K562 (cell line): ENCODE results near the gene PPP1R14C. TPM values are rescaled to one million over a fixed set of nuclear protein-coding genes. Genes with fewer than 3 reads are reported as not detected.
A peak's percentile ranks its signal among the peaks of the same experiment; 100 is the strongest.

Source experiments
- DDX20 ChIP-seq: fragments of 450-650 bp; IDR thresholded peaks from 2 replicates; pipeline ENCODE4 v1.6.1; 2016; ENCODE audit warnings: missing genetic modification characterization, low read depth, mild to moderate bottlenecking, missing compliant biosample characterization, moderate library complexity
- GATAD2A ChIP-seq: fragments of 450-650 bp; IDR thresholded peaks from 2 replicates; pipeline ENCODE4 v1.6.1; 2017
- HNRNPK ChIP-seq: fragments of 200-400 bp; formaldehyde crosslinking; IDR thresholded peaks from one replicate; pipeline ENCODE4 v1.6.1; 2018; ENCODE audit warnings: mild to moderate bottlenecking, low read depth, low read length; ENCODE audit not compliant: poor library complexity, severe bottlenecking
- KLF6 ChIP-seq: fragments of 250-450 bp; sonication (Bioruptor Pico); IDR thresholded peaks from 2 replicates; pipeline ENCODE4 v1.4.0; 2020; ENCODE audit warnings: mild to moderate bottlenecking, moderate library complexity, borderline replicate concordance
- LARP7 ChIP-seq: fragments of 450-650 bp; IDR thresholded peaks from 2 replicates; pipeline ENCODE4 v1.6.1; 2016
- NONO ChIP-seq, 2 experiments: fragments of 200-400 bp in 1 of 2; fragments of 450-650 bp in 1 of 2; formaldehyde crosslinking in 1 of 2; IDR thresholded peaks; 2 replicates each; pipeline ENCODE4 v1.6.1; 2017; ENCODE audit warnings: low read depth in 2 of 2, mild to moderate bottlenecking in 2 of 2, moderate library complexity in 2 of 2, low read length in 1 of 2
- PTRF ChIP-seq: fragments of 450-650 bp; IDR thresholded peaks from 2 replicates; pipeline ENCODE4 v1.6.1; 2016; ENCODE audit warnings: mild to moderate bottlenecking, missing genetic modification characterization, missing compliant biosample characterization
- RAD21 ChIP-seq, 2 experiments: fragments of 250-450 bp in 1 of 2; fragments of 450-650 bp in 1 of 2; sonication (Bioruptor Pico) in 1 of 2; formaldehyde crosslinking in 1 of 2; IDR thresholded peaks in 1 of 2; conservative IDR thresholded peaks in 1 of 2; 2 replicates each; pipeline versions ENCODE4 v1.4.0 to v1.8.0; 2020 to 2022; ENCODE audit warnings: mild to moderate bottlenecking in 2 of 2, moderate library complexity in 1 of 2
- RFX1 ChIP-seq: fragments of 450-650 bp; IDR thresholded peaks from 2 replicates; pipeline ENCODE4 v1.6.1; 2016; ENCODE audit warnings: mild to moderate bottlenecking, moderate library complexity
- SMARCC2 ChIP-seq: fragments of 450-650 bp; IDR thresholded peaks from 2 replicates; pipeline ENCODE4 v1.6.1; 2017; ENCODE audit warnings: antibody characterized with exemption, moderate library complexity, mild to moderate bottlenecking, low read depth
- STAT5B ChIP-seq: fragments of 250-450 bp; sonication (Bioruptor Pico); IDR thresholded peaks from 2 replicates; pipeline ENCODE4 v1.8.0; 2021; ENCODE audit warnings: mild to moderate bottlenecking, inconsistent platforms
- TCF7L2 ChIP-seq: fragments of 150-350 bp; IDR thresholded peaks from 2 replicates; pipeline ENCODE4 v1.6.1; 2016; ENCODE audit warnings: low read depth, mild to moderate bottlenecking, low read length, moderate library complexity
- ZBTB1 ChIP-seq: sonication (generic); formaldehyde crosslinking; IDR thresholded peaks from 2 replicates; pipeline ENCODE4 v1.8.1; 2023; ENCODE audit warnings: missing genetic modification reagents, low read depth, mild to moderate bottlenecking, borderline replicate concordance
- ZFPM2 ChIP-seq: fragments of 250-450 bp; sonication (Bioruptor Pico); IDR thresholded peaks from 2 replicates; pipeline ENCODE4 v1.5.1; 2022; ENCODE audit warnings: mild to moderate bottlenecking
- ZNF174 ChIP-seq: fragments of 250-450 bp; sonication (Bioruptor Pico); IDR thresholded peaks from 2 replicates; pipeline ENCODE4 v1.4.0; 2020; ENCODE audit warnings: mild to moderate bottlenecking
- ZNF316 ChIP-seq: fragments of 450-650 bp; IDR thresholded peaks from 2 replicates; pipeline ENCODE4 v1.6.1; 2016
- ZNF561 ChIP-seq: fragments of 450-650 bp; formaldehyde crosslinking; conservative IDR thresholded peaks from 2 replicates; pipeline ENCODE4 v1.4.0; 2020; ENCODE audit warnings: mild to moderate bottlenecking, moderate library complexity
- ZNF766 ChIP-seq: fragments of 200-800 bp; sonication (Bioruptor generic); conservative IDR thresholded peaks from 2 replicates; pipeline ENCODE4 v1.6.1; 2016; ENCODE audit warnings: missing genetic modification characterization, missing compliant biosample characterization
- polyA plus RNA-seq, 8 experiments: library from polyadenylated mRNA; depleted of rRNA in 4 of 8; stranded (reverse) in 5 of 8; unstranded in 3 of 8; fragments of >200 nt; fragmentation: Nextera tagmentation in 2 of 8; fragmentation: Illumina TruSeq in 1 of 8; extraction: Ambion mirVana in 2 of 8; extraction: Trizol in 1 of 8; gene quantifications; 2 replicates each; pipeline versions ENCODE4 v1.2.1 to v1.2.3, GENCODE V29; 2011 to 2014; ENCODE audit warnings: inconsistent platforms in 1 of 8, missing spikeins in 1 of 8
- total RNA-seq, 7 experiments: library from RNA; depleted of rRNA in 6 of 7; stranded (reverse); fragments of >200 nt in 6 of 7; fragmentation: Illumina TruSeq in 2 of 7; extraction: Trizol in 2 of 7; gene quantifications; 2 replicates each; pipeline versions ENCODE4 v1.2.1 to v1.2.3, GENCODE V29; 2011 to 2021; ENCODE audit warnings: low replicate concordance in 1 of 7
- TF ChIP-seq, protein P1 (sequence below): IDR thresholded peaks from 3 replicates; pipeline ENCODE4 v1.6.1; 2011; ENCODE audit warnings: borderline replicate concordance, mild to moderate bottlenecking; ENCODE audit not compliant: insufficient read length, insufficient read depth
- TF ChIP-seq, protein P2 (sequence below): fragments of 250-450 bp; sonication (Bioruptor Pico); IDR thresholded peaks from 2 replicates; pipeline ENCODE4 v1.5.0; 2022; ENCODE audit warnings: mild to moderate bottlenecking
- TF ChIP-seq, protein P3 (sequence below), 2 experiments: fragments of 200-800 bp in 1 of 2; sonication (Bioruptor generic) in 1 of 2; sonication (generic) in 1 of 2; formaldehyde crosslinking in 1 of 2; IDR thresholded peaks in 1 of 2; conservative IDR thresholded peaks in 1 of 2; 2 replicates each; pipeline versions ENCODE4 v1.5.0 to v1.6.1; 2016 to 2020; ENCODE audit warnings: missing compliant biosample characterization in 1 of 2, missing genetic modification characterization in 1 of 2, missing genetic modification reagents in 1 of 2
- TF ChIP-seq, protein P4 (sequence below): sonication (generic); formaldehyde crosslinking; IDR thresholded peaks from 2 replicates; pipeline ENCODE4 v1.8.0; 2022; ENCODE audit warnings: missing genetic modification reagents, mild to moderate bottlenecking, borderline replicate concordance

The PPP1R14C gene
- total and polyA plus RNA-seq, 9 of the 15 experiments (the other 6 are each of a cell fraction or from before 2014, with no cell fraction given), result 4.5 to 16.6 (median 11.9) TPM

DNA sequence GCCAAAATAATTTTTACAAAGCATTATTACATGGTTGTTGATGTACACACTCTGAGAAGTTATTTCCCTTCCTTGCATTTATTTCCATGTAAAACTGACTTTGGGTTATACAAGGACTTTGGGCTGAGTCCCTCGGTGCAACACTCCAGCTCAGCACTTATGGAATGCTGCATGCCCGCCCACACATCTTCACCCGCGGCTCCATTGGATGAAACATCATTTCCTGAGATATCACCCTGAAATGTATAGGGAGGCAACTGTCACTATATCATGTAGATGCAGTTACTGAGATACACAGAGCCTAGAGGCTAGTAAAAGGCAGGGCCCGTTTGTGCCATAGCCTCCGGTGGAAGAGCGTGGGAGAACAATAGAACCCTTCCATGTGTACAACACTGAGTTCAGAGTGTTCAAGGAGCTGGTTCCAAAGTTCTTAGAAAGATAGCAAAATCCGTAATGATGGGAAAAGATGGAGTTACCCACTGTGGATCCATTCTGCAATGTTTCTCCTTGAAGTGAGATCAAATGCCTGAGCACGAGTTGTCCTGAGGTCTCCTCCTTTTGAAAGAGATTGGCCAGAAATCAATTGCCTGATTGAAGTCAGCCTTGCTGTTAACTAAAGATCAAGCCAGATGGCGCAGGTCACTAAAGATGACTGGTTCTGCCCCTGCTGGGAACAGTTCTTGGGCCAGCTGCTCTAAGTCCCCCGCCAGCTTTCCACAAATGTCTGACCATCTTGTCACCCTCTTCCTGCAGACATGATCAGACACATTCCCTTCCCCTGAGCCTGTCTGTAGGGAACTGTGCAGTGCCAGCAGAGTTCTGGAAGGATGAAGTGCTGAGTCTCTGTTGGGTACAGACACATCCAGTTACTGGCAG, 125.1 kb downstream of the PPP1R14C start (continued):
- TF ChIP-seq DDX20 (tag), result no peak
- no peak for TF ChIP-seq ZBTB1 (CRISPR knock-in tag)
- TF ChIP-seq RFX1, result no peak
- TF ChIP-seq RAD21 (CRISPR knock-in tag; conservative IDR thresholded peaks at IDR 0.05 in 1 of 2, IDR thresholded peaks at IDR 0.05 in 1 of 2), result peak; percentile 60 to 71
- no peak for TF ChIP-seq ZFPM2 (CRISPR knock-in tag)
- TF ChIP-seq NONO (IDR thresholded peaks at IDR 0.05; ENCODE audit: low read depth in 2 of 2, low read length in 1 of 2), result no peak
- TF ChIP-seq TCF7L2, result no peak
- peak; percentile 64; the same call in 1 of the 2 replicates for TF ChIP-seq KLF6 (CRISPR knock-in tag)
- TF ChIP-seq ZNF316, result peak; percentile 64
- no peak for TF ChIP-seq ZNF174 (CRISPR knock-in tag)
- no peak for TF ChIP-seq ZNF561
- TF ChIP-seq, protein P1, sequence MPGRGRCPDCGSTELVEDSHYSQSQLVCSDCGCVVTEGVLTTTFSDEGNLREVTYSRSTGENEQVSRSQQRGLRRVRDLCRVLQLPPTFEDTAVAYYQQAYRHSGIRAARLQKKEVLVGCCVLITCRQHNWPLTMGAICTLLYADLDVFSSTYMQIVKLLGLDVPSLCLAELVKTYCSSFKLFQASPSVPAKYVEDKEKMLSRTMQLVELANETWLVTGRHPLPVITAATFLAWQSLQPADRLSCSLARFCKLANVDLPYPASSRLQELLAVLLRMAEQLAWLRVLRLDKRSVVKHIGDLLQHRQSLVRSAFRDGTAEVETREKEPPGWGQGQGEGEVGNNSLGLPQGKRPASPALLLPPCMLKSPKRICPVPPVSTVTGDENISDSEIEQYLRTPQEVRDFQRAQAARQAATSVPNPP, result no peak
- TF ChIP-seq, protein P2, sequence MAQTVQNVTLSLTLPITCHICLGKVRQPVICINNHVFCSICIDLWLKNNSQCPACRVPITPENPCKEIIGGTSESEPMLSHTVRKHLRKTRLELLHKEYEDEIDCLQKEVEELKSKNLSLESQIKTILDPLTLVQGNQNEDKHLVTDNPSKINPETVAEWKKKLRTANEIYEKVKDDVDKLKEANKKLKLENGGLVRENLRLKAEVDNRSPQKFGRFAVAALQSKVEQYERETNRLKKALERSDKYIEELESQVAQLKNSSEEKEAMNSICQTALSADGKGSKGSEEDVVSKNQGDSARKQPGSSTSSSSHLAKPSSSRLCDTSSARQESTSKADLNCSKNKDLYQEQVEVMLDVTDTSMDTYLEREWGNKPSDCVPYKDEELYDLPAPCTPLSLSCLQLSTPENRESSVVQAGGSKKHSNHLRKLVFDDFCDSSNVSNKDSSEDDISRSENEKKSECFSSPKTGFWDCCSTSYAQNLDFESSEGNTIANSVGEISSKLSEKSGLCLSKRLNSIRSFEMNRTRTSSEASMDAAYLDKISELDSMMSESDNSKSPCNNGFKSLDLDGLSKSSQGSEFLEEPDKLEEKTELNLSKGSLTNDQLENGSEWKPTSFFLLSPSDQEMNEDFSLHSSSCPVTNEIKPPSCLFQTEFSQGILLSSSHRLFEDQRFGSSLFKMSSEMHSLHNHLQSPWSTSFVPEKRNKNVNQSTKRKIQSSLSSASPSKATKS (CRISPR knock-in tag), result no peak
- TF ChIP-seq SMARCC2, result no peak
- TF ChIP-seq, protein P3, sequence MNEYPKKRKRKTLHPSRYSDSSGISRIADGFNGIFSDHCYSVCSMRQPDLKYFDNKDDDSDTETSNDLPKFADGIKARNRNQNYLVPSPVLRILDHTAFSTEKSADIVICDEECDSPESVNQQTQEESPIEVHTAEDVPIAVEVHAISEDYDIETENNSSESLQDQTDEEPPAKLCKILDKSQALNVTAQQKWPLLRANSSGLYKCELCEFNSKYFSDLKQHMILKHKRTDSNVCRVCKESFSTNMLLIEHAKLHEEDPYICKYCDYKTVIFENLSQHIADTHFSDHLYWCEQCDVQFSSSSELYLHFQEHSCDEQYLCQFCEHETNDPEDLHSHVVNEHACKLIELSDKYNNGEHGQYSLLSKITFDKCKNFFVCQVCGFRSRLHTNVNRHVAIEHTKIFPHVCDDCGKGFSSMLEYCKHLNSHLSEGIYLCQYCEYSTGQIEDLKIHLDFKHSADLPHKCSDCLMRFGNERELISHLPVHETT (CRISPR knock-in tag; conservative IDR thresholded peaks at IDR 0.05 in 1 of 2, IDR thresholded peaks at IDR 0.05 in 1 of 2), result peak in 1 of 2 experiments; percentile 74; a peak in 2 of 4 replicates
- TF ChIP-seq HNRNPK, result no peak
- TF ChIP-seq GATAD2A, result no peak; the same call in 1 of the 2 replicates
- TF ChIP-seq ZNF766, result peak; percentile 90
- no peak; the same call in 1 of the 2 replicates for TF ChIP-seq PTRF
- no peak for TF ChIP-seq LARP7
- TF ChIP-seq, protein P4, sequence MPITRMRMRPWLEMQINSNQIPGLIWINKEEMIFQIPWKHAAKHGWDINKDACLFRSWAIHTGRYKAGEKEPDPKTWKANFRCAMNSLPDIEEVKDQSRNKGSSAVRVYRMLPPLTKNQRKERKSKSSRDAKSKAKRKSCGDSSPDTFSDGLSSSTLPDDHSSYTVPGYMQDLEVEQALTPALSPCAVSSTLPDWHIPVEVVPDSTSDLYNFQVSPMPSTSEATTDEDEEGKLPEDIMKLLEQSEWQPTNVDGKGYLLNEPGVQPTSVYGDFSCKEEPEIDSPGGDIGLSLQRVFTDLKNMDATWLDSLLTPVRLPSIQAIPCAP, result no peak
- TF ChIP-seq STAT5B (CRISPR knock-in tag), result no peak
